Measurements from ENCODE around the gene ATP11A.

Gene ATP11A

DNA sequence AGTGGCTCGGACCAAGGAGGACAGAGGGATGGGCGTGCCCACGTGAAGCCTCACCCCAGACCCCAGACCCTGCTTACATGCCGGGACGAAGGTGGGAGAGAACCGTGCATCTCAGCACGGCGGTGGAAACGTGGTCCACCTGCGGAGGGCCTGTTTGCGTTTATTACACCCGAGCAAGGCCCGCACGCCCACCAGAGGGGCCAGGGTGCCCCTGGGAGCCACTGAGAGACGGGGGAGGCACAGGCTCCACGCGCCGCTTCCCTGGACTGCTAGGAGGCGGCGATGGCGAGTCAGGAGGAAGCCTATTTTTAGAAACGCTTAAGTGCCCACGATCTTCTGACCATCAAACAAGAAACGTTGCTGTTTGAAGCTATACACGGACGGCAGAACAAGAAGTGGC is 80.7 kb downstream of the ATP11A start:
- in situ Hi-C loops (cut with HindIII; ENCODE audit: low pct_ligation_motif_present, low sequenced_read_pairs), result no loop called here

DNA sequence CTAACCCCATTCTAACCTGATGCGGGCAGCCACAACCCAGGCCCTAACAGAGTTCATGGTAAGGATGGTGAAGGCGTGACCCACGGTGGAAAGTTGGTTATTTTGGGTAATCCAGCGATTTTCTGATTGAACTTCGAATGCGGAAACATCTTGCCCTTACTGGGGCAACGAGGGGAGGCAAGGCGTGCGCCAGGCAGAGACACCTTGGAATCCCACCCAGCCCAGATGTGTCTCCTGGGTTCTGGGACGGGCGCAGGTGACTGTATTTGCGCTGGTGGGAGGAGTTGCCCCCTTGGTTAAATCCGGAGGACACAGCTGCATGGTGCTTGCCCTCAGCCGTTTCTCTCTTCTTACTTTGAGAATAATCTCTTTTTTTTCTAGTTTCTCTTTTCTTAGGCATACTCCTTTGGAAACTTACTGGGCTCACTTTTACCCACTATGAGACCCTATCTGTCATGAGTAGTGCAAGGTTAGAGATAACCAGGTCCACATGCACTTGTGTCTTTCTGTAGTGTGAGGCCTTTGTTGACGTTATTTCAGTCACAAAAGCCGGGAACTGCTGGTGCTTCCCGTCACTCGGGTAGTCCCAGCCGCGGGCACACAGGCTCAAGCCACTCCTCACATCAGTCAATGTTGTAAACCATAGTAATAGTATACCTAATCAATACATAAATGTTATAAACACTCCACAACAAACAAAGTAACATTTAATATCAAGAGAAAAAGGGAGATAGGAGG is 81.5 kb downstream of the ATP11A start:
- H3K36me3 ChIP-seq (replicated peaks), result no peaks in the 10 kb centered on the region
- H3K27ac ChIP-seq, result no peak overlapping the region
- DNase-seq, result no peak
- no peaks in the 10 kb centered on the region for H3K27me3 ChIP-seq (replicated peaks)
- H3K4me3 ChIP-seq (ENCODE audit: low read depth, low read length), result no peak overlapping the region
- in situ Hi-C loops (cut with HindIII; ENCODE audit: low pct_ligation_motif_present, low sequenced_read_pairs), result no loop called here
- TF ChIP-seq, protein P1, sequence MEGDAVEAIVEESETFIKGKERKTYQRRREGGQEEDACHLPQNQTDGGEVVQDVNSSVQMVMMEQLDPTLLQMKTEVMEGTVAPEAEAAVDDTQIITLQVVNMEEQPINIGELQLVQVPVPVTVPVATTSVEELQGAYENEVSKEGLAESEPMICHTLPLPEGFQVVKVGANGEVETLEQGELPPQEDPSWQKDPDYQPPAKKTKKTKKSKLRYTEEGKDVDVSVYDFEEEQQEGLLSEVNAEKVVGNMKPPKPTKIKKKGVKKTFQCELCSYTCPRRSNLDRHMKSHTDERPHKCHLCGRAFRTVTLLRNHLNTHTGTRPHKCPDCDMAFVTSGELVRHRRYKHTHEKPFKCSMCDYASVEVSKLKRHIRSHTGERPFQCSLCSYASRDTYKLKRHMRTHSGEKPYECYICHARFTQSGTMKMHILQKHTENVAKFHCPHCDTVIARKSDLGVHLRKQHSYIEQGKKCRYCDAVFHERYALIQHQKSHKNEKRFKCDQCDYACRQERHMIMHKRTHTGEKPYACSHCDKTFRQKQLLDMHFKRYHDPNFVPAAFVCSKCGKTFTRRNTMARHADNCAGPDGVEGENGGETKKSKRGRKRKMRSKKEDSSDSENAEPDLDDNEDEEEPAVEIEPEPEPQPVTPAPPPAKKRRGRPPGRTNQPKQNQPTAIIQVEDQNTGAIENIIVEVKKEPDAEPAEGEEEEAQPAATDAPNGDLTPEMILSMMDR (IDR thresholded peaks at IDR 0.05; ENCODE audit: low read depth, low read length, missing control alignments), result no peak

More for the DNA sequence above, 80.7 kb downstream of the ATP11A start:
- no peak for DNase-seq
- no peak overlapping the region for H3K27ac ChIP-seq
- no peak overlapping the region for H3K4me3 ChIP-seq (ENCODE audit: low read depth, low read length)
- H3K36me3 ChIP-seq (replicated peaks), result no peaks in the 10 kb centered on the region
- no peaks in the 10 kb centered on the region for H3K27me3 ChIP-seq (replicated peaks)
- TF ChIP-seq, protein P1 (IDR thresholded peaks at IDR 0.05; ENCODE audit: low read depth, low read length, missing control alignments), result no peak

DNA sequence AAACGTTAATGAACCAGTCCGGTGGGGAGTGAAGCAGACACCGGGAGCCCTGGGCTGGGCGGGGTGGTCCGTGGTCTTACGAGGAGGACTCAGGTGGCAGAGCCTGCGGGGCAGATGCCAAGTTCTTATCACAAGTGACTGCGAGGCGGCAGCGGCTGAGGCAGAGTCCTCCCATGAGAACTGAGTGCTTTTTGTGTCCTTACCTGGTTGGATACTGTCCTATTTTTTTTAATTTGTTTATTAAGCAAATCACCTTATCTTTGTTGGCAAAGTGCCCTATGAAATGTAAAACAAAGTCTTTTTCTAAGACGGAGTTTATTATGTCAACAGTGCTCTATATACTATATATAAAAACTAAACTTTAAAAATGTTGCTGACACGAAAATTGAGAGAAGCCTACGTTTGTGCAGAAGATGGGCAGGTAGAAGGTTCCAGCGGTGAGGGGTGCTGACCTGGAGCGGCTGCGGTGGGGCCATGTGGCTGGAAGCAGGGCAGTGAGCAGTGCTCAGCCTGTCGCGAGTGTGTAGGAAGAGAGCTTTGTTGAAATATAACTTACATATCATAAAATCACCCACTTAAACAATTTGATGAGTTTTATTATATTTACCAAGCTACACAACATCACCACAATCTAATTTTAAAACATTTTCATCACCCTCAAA is 82.2 kb downstream of the ATP11A start:
- Histone ChIP-seq H3K27ac (no peak overlapping the region), H3K4me3 (ENCODE audit: low read depth, low read length) (no peak overlapping the region), H3K36me3 (replicated peaks) (no peaks in the 10 kb centered on the region), H3K27me3 (replicated peaks) (no peaks in the 10 kb centered on the region)
- TF ChIP-seq, protein P1 (IDR thresholded peaks at IDR 0.05; ENCODE audit: low read depth, low read length, missing control alignments), result no peak
- in situ Hi-C loops (cut with HindIII; ENCODE audit: low pct_ligation_motif_present, low sequenced_read_pairs), result no loop called here
- no peak for DNase-seq

DNA sequence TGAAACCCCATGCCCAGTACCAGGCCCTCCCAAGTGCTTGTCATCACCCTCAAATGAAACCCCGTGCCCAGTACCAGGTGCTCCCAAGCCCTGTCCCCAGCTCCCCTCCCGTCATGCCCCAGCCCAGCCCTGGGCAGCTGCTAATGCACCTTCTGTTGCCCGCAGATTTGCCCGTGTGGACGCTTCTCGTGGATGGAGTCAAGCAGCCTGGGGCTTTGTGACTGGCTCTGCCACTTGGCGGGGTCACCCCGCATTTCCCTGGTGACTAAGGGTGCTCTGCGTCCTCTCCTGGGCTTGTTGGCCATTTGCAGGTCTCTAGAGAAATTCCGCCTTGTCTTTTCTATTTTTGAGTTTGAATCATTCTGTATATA is 82.7 kb downstream of the ATP11A start:
- Histone ChIP-seq H3K36me3 (replicated peaks) (no peaks in the 10 kb centered on the region), H3K27me3 (replicated peaks) (no peaks in the 10 kb centered on the region), H3K27ac (no peak overlapping the region), H3K4me3 (ENCODE audit: low read depth, low read length) (no peak overlapping the region)
- no peak for DNase-seq
- in situ Hi-C loops (cut with HindIII; ENCODE audit: low pct_ligation_motif_present, low sequenced_read_pairs), result no loop called here
- TF ChIP-seq, protein P1 (IDR thresholded peaks at IDR 0.05; ENCODE audit: low read depth, low read length, missing control alignments), result no peak

DNA sequence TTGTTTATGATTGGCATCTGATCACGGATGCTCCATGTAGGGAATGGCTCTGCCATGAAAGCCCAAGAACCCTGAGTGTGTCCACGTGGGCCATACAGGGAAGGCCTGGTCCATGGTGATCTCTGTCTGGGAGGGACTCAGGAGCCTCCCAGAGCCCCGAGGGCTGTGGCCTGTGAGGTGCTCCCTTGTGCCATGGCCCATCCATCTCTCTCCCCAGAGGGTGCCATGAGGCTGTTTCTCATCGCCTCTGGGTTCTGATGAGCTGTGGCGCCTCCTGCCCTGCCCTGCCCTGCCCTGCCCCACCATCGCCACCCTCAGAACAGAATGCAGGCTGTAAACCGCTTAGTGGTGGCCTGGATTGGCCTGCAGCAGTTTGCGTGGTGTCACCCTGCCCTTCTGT is 83.1 kb downstream of the ATP11A start:
- TF ChIP-seq, protein P1 (IDR thresholded peaks at IDR 0.05; ENCODE audit: low read depth, low read length, missing control alignments), result no peak
- Histone ChIP-seq H3K27ac (no peak overlapping the region), H3K36me3 (replicated peaks) (no peaks in the 10 kb centered on the region), H3K27me3 (replicated peaks) (no peaks in the 10 kb centered on the region), H3K4me3 (ENCODE audit: low read depth, low read length) (no peak overlapping the region)
- in situ Hi-C loops (cut with HindIII; ENCODE audit: low pct_ligation_motif_present, low sequenced_read_pairs), result no loop called here
- no peak for DNase-seq

Measured in brain microvascular endothelial cell (primary cell).